Peyer's patch (tissue), 4 donors: ENCODE data around the gene TEKT5.

Source experiments
- CTCF ChIP-seq, 6 experiments: fragments of 450-650 bp in 4 of 6; fragments of 200-600 bp in 2 of 6; sonication (generic) in 1 of 6; IDR thresholded peaks; one replicate each; pipeline ENCODE4 v1.5.1; 2017 to 2019; ENCODE audit warnings: antibody characterized with exemption in 6 of 6, mild to moderate bottlenecking in 3 of 6, moderate library complexity in 1 of 6
- POLR2A ChIP-seq, 2 donors: fragments of 450-650 bp; IDR thresholded peaks; one replicate each; pipeline ENCODE4 v1.5.1; 2017; ENCODE audit warnings: antibody characterized with exemption in 2 of 2, mild to moderate bottlenecking in 2 of 2, moderate library complexity in 2 of 2

GRCh38 chr16:10611825-10612342 lies 82.8 kb downstream of the TEKT5 start:
- no peak for TF ChIP-seq CTCF (IDR thresholded peaks at IDR 0.05)
- no peak for TF ChIP-seq POLR2A (IDR thresholded peaks at IDR 0.05)
